Sciatic nerve (tissue), 2 donors: ENCODE results near the gene ATAD3B. TPM values are rescaled to one million over a fixed set of nuclear protein-coding genes. Genes with fewer than 3 reads are reported as not detected.
"Not testable (repeated sequence)": the region's sequence is repeated elsewhere in the genome, so short reads cannot be mapped to it uniquely, and the experiment has no call there.

Experiments
- ATAC-seq: fragments of 200-7000 bp; cut with Tn5 transposase; one replicate; pipeline ENCODE4 v1.9.1; 2020; ENCODE audit warnings: mild to moderate bottlenecking, moderate library complexity
- DNase-seq: peaks from one replicate; pipeline ENCODE4 v3.0.0-alpha.2; 2020; ENCODE audit warnings: low spot score
- intact Hi-C: fragments of 100-400 bp; cut with DNase I; formaldehyde crosslinking; loops from one replicate; pipeline ENCODE4 v1.14.2; 2022
- total RNA-seq: library from RNA; stranded (reverse); fragmentation: NEBNext Ultra II Directional; extraction: Animal tissue kit (Norgen Biotek cat#: 25700); gene quantifications from one replicate; pipeline ENCODE4 v1.2.1, GENCODE V29; 2021
- donor health status: DM: no; HTN: no; CAD: no.
- donor health status: DM: no; HTN: no; CAD: no.

The ATAD3B gene, protein sequence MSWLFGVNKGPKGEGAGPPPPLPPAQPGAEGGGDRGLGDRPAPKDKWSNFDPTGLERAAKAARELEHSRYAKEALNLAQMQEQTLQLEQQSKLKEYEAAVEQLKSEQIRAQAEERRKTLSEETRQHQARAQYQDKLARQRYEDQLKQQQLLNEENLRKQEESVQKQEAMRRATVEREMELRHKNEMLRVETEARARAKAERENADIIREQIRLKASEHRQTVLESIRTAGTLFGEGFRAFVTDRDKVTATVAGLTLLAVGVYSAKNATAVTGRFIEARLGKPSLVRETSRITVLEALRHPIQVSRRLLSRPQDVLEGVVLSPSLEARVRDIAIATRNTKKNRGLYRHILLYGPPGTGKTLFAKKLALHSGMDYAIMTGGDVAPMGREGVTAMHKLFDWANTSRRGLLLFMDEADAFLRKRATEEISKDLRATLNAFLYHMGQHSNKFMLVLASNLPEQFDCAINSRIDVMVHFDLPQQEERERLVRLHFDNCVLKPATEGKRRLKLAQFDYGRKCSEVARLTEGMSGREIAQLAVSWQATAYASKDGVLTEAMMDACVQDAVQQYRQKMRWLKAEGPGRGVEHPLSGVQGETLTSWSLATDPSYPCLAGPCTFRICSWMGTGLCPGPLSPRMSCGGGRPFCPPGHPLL
- 28.6 TPM for total RNA-seq

DNA sequence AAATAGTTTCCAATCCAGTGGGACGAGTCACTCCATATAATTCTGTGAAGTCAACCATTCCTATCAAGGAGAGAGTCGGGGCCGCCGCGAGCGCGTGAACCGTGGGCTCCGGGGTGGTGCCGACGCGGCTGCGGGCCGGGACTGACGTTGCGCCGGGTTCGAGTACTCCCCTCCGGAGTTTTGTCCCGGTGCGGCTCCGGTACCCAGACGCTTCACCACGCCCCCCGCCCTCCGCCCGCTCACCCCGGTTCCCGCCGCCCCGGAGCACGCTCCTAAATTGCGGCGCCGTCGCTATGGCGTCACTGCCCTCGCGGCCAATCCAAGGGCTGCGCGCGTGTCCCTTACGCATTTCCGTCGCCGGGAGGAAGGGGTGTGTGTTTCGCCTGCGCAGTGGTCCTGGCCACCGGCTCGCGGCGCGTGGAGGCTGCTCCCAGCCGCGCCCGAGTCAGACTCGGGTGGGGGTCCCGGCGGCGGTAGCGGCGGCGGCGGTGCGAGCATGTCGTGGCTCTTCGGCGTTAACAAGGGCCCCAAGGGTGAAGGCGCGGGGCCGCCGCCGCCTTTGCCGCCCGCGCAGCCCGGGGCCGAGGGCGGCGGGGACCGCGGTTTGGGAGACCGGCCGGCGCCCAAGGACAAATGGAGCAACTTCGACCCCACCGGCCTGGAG lies at the start of gene ATAD3B:
ATAD3B (plus strand) TSS at position 377 of the 664 bp plus-strand sequence; CDS start at position 497, 120 bp downstream.
- intact Hi-C loops = no loop called here
- ATAC-seq (peak; percentile 99), DNase-seq (peak; percentile 97)

DNA sequence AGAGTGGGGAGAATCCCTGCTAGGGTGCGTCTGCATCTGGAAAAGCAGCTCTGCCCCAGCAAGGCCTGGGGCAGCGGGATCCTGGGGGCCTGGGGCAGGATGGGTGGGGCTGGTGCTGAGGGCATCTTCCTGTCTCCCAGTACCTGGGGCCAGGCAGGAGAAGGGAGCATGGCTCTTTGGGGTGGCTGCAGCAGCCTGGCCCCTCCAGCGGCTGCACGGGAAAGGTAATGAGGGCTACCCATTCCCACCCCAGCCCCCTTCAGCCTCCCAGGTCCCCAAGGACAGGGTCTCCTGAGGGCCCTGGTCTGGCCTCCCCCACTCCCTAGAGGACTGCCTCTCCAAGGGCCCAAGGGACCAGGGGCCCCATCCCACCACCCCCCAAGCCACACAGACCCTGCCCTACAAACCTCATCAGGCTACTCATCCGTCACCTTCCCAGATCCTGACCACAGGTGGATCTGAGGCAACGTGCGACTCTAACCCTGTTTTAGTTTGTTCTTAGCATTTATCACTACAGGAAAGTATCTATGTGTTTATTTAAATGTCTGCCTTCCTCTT lies 49.6 kb upstream of the ATAD3B start:
- no peak for ATAC-seq
- no peak for DNase-seq
- intact Hi-C loops = no loop called here

DNA sequence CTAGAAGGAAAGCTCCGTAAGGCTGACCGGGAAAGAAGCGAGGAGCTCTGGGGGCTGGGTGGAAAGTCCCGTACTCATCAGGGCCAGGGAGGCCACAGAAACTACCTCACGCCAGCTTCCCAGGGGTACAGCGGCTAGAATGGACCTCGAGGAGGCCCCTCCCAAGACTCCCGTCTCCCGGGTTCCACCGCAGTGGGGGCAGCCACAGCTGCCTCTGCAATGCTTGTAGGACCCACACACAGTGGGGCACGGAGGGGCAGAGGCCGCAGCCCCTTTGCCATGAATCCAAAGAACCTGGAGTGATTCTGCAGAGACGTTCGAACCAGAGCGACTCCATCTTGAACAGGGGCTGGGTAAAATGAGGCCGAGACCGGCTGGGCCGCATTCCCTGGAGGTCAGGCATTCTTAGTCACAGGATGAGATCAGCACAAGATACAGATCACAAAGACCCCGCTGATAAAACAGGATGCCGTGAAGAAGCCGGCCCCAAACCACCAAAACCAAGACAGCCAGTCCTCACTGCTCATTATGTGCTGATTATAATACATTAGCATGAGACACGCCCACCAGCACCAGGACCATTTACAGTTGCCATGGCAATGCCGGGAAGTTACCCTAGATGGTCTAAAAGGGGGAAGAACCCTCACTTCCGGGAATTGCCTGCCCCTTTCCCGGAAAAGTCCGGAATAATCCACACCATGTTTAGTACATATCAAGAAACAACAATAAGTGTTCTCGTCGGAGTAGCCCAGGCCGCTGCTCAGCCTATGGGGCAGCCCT lies 48.9 kb upstream of the ATAD3B start:
- ATAC-seq (no peak), DNase-seq (no peak)
- intact Hi-C loops = no loop called here

DNA sequence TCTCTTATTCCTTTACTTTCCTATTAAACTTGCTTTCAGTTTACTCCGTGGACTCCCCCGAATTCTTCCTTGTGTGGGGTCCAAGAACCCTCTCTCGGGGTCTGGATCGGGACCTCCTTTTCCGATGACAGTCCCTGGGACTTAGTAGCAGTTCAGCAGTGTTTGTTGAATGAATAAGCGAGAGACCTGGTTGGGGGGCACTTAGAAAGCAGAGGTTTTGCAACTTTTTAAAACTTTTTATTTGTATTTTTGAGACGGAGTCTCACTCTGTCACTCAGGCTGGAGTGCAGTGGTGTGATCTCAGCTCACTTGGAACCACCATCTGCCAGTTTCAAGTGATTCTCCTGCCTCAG lies 48.3 kb upstream of the ATAD3B start:
- intact Hi-C loops = no loop called here
- no peak for DNase-seq
- no peak for ATAC-seq

DNA sequence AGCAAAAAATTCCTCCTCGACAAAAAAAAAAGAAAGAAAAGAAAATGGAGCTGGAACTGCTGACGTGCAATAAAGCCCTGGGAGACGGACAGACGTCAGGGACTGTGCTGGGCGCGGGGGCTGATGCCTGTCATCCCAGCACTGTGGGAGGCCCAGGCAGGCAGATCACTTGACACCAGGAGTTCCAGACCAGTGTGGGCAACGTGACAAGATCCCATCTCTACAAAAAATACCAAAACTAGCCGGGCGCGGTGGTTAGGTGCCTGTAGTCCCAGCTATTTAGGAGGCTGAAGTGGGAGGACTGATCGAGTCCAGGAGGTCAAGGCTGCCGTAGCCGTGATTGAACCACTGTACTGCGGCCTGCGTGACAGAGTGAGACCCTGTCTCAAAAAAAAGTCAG lies 46.9 kb upstream of the ATAD3B start:
- no peak for DNase-seq
- intact Hi-C loops = no loop called here
- ATAC-seq = no peak

DNA sequence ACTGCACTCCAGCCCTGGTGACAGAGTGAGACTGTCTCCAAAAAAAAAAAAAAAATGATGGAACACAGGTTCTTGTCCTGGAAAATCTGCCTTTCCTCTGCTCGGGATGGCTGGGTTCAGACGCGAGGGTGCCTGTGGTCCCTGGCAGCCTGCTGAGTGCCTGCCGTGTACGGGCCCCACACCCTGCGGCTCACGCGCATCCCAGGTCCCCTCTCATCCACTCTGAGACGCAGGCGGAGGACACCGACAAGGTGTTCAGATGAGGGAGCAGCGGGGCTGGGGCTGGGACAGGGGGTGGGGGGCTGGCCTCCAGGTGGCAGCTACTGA lies 46.2 kb upstream of the ATAD3B start:
- no peak for ATAC-seq
- DNase-seq = no peak
- intact Hi-C loops = no loop called here

DNA sequence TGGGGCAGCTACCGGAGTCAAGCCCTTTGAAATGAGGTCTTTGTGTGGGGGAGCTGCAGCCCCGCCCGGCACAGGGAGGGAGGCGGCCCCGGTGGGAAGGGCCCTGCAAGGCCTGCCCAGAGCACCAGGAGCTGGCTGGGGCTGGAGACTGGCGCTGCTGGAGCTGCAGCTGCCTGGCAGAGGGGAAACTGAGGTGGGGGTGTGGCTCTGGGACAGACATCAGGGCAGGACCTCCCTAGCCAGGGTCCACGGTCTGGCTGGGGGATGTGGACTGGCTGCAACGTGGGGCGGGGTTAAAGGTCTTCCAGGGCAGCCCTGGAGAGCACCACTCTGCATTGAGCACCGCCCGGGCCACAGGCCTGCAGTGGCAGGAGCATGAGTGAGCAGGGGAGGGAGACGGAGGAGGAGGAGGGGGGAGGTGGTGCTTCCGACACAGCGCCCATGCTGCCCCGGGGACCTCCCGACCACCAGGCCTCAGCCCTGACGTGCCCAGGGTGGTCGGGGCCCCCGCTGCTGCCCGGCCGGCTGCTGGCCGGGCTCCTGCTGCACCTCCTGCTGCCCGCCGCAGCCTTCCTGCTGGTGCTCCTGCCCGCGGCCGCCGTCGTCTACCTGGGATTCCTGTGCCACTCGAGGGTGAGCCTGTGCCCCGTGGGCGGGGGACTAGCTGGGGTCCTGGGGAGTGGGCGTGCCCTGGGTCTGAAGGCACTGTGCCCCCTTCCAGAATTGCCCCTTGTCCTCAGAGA lies 45.6 kb upstream of the ATAD3B start:
- ATAC-seq = no peak

DNA sequence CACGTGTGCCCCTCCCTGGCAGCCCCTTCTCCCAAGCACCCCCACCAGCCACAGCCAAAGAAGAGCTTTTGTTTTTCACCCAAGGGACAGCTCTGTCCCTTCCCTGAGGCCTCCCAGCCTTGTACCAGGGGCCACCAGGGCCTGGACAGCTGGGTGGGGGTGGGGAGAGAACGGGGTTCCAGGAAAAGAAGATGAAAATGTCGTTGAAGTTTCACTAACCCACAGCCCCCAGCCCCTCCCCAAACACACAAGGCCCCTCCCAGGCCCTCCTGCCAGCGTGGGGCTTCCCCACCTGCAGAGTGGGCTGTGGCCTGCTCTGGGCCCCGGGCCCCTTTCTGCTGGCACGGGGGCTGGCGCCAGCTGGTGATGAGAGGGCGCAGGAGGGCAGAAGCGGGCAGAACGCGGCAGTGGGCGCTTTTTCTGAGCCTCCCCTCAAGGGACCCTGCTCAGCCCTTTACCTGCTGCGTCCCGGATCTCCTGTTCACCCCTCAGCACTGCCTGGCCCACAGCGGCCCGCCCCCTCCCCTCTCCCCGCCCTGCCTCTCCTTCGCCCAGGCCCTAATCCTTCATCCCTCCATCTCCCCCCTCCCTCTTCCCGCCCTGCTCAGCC lies 45.0 kb upstream of the ATAD3B start:
- intact Hi-C loops = no loop called here
- DNase-seq = no peak
- no peak for ATAC-seq

More for the DNA sequence above, 45.6 kb upstream of the ATAD3B start:
- DNase-seq = no peak
- intact Hi-C loops = no loop called here

DNA sequence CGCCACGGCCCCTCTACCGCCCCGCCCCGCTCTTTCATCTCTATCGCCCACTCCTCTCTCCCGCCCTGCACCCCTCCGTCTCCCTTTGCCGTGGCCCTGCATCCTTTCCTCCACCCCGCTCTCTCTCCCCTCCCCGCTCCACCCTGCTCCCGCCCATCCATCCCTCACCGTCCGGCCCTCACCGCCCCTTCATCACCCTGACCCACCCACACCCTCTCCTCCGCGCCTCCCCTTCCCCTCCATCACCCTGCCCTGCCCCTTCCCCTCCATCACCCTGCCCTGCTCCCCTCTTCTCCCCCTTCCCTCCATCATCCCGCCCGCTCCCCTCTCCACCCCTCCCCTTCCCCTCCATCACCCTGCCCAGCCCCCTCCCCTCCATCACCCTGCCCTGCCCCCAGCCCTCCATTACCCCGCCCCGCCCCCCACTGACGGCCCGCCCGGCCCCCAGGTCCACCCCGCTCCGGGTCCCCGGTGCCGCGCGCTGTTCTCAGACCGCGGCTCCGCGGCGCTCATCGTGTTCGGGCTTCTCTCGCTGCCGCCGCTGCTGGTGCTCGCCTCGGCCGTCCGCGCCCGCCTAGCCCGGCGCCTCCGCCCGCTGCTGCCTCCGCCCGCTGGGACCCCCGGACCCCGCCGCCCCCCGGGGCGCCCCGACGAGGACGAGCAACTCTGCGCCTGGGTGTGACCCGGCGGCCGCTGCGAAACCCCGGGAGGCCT lies 44.3 kb upstream of the ATAD3B start:
- intact Hi-C loops = no loop called here
- ATAC-seq (no peak), DNase-seq (peak; percentile 69)

DNA sequence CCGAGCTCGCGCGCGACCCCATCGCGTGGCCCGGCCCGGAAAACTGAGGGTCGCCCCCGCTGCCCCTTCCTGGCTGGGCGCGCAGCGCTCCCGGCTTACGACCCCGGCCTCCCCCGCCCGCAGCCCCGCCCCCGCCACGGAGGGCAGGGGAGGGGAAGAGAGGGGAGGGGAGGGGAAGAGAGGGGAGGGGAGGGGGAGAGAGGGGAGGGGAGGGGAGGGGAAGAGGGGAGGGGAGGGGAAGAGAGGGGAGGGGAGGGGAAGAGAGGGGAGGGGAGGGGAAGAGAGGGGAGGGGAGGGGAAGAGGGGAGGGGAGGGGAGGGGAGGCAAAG lies 43.8 kb upstream of the ATAD3B start:
- ATAC-seq = no peak
- intact Hi-C loops = no loop called here
- DNase-seq = no peak

DNA sequence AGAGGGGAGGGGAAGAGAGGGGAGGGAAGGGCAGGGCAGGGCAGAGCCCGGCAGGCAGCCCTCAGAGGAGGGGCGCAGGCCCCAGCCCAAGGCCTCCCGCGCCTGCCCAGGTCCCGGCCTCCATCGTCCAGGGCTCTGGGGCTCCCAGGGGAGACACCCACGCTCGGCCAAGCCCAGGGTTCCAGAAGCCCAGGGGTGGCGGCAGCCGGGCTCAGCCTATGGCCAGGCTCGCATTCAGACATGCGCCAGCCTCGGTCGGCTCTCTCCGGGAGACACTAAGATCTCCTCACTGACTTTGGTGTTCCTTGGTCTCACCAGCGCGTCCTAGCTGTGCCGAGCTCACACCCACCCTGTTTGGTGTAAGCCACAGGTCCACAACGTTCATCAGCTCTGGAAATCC lies 43.4 kb upstream of the ATAD3B start:
- no peak for ATAC-seq
- no peak for DNase-seq
- intact Hi-C loops = no loop called here

DNA sequence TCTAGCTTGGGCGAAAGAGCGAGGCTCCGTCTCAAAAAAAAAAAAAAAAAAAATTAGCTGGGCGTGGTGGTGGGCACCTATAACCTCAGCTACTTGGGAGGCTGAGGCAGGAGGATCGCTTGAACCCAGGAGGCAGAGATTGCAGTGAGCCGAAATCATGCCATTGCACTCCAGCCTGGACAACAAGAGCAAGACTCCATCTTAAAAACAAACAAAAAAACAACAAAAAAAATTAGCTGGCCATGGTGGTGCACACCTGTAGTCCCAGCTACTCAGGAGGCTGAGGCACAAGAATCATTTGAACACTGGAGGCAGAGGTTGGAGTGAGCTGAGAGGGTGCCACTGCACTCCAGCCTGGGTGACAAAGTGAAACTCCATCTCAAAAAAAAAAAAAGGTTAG lies 42.6 kb upstream of the ATAD3B start:
- DNase-seq, intact Hi-C loops, ATAC-seq: not testable (repeated sequence)

DNA sequence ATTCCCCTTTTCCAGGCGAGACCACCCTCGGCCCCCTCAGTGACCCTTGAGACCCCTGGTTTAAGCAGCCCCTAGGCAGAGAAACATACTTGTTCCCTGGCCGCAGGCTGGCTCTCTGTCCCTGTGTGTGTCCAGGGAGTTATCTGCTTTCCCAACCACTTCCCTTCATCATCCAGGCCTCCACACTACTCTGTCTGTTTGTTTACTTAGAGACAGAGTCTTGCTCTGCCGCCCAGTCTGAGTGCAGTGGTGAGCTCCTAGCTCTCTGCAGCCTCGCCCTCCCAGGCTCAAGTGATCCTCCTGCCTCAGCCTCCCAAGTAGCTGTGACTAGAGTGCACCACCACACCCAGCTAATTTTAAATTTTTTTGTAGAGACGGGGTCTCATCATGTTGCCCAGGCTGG lies 41.9 kb upstream of the ATAD3B start:
- ATAC-seq (no peak), DNase-seq (no peak)
- intact Hi-C loops = no loop called here

DNA sequence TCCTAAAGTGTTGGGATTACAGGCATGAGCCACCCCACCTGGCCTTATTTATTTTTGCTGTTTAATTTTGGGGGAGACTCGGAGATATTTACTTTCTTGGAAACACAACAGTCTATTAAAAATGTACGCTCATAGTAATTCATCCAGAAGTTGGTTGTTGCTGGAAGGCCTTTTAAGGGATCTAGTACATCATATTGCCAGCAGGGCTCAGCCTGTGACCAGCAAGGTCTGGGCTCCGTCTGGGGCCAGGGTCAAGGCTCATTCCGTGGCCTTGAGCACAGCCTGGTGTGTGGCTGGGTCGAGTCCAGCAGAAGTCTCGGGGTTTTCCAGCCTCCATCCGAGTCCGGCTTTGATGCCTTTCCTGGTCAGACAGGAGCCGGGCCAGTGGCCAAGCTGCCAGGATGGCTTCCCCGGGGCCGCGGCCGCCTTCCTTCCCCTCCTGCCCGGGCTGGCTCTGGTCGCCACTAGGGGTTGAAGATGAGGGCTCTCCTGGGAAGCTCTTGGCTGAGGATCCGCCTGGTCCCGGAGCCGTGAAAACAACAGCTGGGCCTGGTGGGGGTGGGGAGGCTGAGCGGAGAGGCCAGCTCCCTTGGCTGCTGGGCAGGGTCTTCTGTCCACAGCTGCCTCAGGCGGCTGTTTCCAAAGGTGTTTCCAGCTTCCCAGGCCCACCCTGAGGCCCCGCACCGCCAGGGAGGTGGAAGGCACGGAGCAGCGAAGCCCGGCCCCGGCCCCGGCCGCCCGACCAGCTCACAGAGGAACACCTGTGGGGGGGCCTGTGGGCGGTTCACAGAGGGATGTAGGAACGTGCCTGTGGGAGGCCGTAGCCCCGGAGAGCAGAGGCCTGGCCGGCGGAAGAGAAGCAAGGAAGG lies 41.2 kb upstream of the ATAD3B start:
- peak; percentile 86 for DNase-seq
- intact Hi-C loops = no loop called here
- peak; percentile 71 for ATAC-seq

DNA sequence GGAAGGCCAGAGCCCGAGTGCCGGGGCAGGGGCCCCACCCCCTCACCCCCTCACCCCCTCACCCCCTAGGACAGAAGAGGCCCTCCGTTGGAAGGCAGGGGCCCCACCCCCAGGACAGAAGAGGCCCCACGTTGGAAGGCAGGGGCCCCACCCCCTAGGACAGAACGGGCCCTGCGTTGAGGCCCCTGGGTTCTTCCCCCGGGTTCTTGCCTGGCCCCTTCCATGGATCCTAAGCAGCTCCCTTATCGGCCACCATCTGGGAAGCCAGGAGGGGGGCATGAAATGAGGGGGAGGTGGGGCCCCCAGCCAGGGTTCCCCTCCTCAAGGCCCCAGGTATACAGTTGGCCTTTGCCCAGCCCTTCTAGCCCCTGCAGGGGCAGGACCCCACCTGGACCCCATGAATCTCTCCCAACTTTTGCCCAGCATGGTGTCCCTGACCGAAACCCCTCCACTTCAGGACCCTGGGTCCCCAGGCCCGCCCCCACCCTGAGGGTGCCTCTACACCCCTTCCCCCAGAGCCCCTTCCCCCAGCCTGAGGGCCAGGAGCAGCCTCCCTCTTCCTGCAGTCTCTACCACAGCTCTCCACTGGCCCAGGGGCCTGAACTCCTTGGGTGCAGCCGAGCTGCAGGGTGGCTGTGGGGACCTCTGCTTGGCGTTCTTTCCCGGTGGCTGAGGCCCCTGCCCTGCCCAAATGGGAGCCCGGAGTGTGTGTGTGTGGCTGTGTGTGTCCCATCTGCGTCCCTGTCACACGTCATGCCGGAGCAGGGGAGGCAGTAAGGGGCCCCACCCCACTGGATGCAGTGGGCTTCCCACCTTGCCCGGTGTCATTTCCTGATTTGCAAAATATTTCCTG lies 40.3 kb upstream of the ATAD3B start:
- DNase-seq (no peak), ATAC-seq (peak; percentile 0)
- intact Hi-C loops = no loop called here

DNA sequence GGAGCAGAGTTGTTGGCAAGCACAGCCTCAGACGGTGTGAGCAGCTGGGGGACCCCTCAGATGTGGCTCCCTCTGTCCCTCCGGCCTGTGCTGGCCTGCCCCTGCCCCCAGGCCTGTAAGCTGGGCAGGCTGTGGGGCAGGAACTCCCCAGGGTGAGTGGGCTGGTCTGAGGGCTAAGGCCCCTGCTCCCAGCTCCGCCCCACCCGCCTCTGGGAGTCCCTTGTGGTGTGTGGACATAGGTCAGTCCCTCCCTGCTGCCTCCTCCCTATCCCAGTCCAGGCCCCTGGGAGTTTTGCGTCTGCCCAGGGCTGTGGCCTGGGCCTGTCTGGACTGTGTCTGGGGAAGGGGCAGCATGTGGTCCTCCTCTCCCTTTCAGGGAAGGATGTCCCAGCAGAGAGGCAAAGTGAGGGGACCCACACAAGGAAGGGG lies 39.7 kb upstream of the ATAD3B start:
- peak; percentile 79 for DNase-seq

More for the DNA sequence above, 39.7 kb upstream of the ATAD3B start:
- intact Hi-C loops = no loop called here
- peak; percentile 31 for ATAC-seq
